Activated T-cell treated with anti-CD3 and anti-CD28 coated beads, Interleukin-2, amount 50 U/mL, for 1 hour (primary cell): ENCODE measurements around the gene TNS4.

Source experiments
- DNase-seq: peaks from one replicate; pipeline ENCODE4 v3.0.0-alpha.2; 2020

TNS4 gene

DNA sequence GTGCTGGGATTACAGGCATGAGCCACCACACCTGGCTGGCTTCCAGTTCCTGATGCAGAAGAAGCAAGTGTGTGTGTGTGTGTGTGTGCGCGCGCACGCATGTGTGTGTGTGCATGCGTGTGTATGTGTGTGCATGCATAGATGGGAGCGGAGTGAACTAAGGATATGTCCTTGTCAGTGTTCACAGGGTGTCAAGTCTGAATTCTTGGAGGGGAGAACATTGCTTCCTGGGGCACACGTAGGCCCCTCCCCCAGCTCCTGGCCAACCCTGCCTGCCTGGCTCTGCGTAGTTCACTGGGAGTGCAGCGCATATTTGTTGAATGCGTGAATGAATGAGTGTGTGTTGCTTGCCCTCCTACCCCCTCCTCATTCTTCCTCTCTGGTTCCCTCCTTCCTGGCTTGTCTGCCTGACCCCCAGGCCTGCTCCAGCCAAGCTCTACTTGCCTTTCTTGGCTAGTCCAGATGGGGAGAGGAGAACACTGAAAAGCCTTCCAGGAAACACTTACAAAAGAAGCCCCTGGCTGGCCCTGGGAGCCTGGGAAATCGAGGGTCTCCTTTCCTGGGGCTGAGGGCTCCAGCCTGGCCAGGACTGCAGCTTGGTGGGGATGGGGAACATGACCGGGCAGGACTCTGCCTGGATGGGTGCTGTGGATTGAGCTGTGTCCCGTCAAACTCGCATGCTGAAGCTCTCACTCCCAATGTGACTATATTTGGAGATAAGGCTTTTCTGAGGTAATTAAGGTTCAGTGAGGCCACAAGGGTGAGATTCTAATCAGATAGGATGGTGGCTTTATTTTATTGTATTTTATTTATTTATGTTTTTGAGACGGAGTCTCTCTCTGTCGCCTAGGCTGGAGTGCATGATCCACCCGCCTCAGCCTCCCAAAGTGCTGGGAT is 30.2 kb downstream of the TNS4 start:
- DNase-seq, result no peak

DNA sequence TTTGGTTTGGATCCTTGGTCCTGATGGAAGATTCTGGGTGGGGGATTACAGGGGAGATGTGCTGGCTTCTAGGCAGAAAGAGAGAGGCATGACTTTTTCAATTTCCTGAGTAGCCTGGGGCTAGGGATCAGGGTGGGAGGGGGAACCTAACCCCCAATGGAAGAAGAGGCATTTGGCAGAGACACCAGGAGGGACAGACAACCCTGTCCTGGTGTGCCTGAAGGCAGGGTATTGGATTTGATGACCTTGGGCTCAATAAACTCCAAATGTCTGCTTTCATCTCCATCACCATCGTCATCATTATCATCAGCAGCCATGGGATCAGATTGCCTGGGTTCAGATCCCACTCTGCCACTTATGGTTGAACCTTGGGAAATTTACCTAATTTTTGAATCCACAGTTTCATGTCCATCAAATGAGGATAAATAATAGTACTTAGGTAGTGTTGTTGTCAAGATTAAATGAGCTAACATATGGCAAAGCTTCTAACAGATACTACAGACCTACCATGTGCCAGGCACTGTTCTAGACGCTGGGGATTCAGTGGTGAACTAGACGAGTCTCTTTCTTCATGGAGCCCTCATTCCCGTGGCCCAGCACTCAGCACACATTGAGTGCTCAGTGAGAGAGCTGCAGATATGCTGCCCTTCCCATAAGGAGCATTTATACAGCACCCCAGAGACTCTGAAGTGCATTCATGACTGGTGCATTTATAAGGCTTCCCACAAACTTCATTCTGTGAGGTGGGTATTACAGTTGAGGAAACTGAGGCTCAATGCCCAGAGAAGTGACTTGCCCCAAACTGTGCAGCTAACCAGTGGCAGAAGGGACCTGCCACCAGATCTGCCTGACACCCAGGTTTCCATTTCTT is 31.4 kb downstream of the TNS4 start:
- DNase-seq, result no peak

DNA sequence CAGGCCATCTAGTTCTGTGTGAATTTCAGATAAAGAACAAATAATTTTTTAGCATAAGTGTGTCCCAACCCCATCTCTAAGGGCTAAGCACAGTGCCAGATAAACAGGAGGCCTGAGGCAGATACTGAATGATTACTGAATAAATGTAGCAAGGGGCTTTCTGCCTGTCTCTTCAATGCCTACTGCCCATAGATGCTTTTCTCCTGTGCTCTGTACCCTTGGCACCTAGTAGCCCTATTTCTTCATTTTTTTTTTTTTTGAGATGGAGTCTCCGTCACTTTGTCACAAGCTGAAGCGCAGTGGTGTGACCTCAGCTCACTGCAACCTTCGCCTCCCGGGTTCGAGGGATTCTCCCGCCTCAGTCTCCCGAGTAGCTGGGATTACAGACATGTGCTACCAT is 32.9 kb downstream of the TNS4 start:
- no peak for DNase-seq

DNA sequence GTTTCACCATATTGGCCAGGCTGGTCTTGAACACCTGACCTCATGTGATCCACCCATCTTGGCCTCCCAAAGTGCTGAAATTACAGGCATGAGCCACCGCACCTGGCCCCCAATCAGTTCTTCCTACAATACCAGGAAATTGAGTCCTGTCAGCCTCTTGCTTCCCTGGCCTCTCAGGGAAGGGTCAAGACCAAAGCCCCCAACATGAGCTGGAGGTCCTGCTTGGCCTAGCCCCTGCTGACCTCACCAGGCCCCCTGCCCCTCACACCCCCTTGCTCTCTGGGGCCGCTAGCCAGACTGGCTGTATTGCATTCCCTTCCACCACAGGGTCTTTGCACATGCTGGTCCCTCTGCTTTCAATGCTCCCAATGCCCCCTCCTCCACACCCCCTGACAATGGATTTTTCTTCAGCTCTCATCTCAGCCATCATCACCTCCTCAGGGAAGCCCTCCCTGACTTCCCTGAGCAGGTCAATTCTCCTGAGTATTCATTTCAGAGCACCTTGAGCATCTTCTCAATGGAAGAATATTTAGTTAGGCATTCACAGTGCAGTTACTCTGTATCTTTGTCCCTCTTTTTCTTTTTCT is 34.0 kb downstream of the TNS4 start:
- DNase-seq, result no peak

DNA sequence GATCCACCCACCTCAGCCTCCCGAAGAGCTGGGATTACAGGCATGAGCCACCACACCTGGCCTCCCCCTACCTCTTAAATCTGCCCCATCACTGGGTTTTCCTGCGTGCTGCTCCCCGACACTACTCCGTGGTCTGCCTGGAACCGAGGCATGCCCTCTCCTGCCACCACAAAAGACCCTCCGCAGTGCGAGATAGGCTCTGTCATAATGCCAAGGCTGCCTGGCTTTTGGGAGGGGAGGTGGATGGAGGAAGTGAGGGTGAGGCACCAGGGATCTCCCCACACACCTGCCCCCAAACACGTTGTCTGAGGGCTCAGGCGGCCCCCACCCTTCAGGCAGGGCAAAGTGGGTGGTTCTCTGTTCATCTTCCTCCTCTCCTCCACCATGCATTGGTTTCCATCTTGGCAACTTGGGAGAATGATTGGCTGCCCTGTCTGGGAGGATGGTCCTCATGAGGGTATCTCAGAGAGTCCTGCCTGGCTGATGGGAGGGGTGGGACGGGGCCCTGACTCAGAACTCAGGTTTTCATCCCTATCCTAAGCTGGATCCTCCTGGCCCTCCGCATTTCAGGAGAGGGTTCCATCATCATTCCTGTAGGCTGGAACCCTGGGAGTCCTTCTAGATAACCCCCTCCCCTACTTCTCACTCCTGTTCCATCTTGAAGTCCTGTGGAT is 35.0 kb downstream of the TNS4 start:
- DNase-seq, result no peak

DNA sequence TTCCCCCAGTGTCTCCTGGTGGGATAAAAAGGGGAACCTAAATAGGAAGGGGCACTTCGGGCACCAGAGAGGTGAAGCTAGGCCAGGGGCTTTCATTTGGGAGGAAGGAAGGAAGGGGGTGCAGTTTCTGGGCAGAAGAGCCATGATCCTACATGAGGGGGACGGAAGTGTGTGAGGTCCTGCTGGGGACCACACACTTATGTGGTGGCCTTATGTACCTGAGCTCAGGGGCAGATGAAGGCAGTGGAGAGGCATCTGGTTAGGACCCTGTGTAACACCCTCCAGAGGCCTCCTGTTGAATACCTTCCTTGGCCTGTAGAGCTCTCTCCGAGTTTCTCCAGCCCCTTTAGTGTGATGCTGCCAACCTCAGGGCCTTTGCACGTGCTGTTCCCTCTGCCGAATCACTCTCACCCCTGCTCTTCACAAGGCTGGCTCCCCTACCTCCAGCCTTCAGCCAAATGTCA is 37.0 kb downstream of the TNS4 start:
- no peak for DNase-seq

DNA sequence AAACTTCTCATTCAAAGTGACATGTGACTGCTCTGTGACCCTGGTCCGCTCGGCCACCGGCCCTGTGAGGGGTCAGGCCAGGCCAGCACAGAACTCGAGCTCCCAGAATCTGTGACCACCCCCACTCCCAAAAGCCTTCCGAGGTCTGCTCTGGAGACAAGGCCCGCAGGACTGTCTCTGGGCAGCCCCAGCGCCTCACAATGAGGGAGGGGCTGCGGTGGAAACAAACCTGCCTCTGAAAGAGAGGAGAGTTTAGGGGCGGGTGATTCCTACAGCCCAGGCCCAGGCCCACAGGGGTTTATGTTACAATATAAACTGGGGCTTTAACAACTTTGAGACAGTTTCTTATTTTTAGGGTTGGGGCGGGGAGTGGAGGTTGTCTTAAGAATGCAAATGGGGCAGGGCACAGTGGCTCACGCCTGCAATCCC is 38.3 kb downstream of the TNS4 start:
- no peak for DNase-seq

DNA sequence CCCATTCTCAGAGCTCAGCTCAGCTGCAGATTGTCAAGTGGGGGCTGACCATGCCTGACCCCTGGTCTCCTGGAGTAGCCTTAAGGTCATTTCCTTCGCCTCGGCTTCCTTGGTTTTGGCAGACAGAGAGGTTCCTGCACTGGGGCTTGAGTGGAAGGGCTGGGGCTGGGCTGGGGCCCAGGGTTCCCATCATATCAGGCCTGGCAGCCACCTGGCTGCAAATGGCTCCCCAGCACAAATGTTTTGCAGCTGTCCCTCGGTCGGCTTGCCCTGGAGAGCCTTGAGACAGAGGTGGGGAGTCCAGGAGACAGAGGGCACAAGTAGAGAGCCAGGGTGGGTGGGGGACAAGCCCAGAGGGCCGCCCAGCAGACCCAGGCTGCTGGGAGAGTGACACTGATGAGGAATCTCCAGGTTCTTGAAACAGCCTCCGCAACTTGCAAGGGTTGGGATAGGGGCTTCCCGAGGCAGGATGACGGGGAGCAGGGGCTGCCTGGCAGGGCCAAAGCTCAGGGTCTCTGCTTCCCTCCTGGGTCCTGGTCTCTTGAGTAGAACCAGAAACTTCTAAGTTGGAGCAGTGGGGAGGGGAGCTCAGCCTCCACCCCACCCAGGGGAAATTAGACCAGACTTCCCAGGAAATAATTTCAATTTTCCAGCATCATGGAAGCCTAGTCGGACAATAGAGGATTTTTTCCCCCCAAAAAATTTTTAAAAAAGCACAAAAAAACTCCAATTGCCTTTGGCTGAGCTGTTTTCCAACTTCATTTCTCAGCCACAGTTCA is 38.9 kb downstream of the TNS4 start:
- DNase-seq, result no peak

DNA sequence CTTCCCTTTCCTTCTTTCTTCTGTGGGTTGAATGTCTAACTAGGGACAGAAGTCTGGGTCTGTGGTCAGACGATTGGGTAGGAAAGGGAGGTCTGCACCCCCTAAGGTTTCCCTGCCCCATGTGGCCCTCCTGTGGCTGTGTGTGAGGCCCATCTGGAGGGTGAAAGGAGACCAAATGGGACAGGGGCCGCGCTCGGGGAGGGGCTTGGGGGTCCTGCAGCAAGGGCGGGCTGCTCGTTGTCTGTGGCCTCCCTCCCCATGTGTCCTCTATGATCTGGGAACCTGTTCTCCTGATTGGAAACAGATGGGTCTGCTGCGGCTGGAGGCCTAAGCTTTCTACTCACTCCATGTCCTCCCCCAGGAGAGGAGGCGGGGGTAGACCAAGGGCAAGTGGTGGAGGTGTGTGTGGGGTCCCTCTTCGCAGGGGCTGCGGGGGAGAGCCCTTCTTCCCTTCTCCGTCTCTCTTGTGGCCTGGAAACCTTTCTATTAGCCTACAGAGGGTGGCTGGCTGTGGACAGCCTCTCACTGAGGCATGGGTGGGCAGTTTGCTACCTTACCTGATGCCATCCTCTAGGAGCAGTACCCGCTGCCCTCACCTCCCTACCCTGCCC is 39.6 kb downstream of the TNS4 start:
- DNase-seq, result no peak

DNA sequence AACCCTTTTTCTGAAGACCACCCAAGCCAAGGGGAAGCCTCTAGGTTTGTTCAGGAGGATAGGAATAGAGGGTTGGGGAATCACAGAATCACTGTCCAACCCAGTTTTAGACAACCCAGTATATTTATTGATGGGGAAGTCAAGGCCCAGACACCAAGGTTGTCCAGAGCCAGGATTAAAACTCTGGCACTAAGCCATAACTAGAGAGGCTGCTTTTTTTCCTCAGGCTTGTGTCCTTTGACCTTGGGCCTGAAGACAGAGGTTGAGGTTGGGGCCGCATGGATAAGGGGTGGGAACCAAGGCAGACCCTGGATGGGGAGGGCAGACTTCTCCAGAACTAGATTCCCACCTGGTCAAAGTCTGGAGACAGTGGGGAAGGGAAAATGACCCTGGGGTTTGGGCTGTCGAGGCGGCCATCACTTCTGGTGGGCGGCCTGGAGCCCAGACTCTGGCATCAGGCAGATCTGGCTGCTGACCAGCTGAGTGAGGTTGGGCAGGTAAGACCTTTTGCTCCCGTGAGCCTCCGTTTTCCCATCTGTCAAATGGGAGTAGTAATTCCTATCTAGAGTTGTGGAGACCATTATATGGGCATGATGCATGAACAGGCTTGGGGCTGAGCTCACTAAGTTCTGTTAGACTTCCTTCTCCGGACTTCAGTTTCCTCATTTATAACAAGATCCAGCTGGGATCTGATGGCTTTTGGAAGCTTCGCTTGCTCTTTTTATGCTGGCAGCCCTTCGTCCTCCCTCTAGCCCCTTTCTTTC is 40.3 kb downstream of the TNS4 start:
- no peak for DNase-seq

DNA sequence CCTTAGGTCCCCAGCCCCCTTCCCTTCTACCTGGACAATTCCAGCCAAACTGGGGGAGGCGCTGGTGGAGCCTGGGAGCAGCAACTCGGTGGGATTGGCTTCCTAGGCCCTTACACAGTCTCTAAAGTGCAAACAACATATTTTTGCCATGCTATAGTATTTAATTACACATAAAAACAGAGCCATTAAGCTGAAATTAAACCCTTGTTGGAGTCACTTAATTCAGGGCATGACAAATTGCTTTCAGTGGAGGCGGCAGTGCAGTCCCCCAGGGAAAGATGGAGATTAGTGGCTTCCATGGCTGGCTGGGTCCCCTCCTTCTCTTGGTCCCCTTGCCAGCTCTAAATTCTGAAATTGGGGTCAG is 40.8 kb downstream of the TNS4 start:
- DNase-seq, result no peak

DNA sequence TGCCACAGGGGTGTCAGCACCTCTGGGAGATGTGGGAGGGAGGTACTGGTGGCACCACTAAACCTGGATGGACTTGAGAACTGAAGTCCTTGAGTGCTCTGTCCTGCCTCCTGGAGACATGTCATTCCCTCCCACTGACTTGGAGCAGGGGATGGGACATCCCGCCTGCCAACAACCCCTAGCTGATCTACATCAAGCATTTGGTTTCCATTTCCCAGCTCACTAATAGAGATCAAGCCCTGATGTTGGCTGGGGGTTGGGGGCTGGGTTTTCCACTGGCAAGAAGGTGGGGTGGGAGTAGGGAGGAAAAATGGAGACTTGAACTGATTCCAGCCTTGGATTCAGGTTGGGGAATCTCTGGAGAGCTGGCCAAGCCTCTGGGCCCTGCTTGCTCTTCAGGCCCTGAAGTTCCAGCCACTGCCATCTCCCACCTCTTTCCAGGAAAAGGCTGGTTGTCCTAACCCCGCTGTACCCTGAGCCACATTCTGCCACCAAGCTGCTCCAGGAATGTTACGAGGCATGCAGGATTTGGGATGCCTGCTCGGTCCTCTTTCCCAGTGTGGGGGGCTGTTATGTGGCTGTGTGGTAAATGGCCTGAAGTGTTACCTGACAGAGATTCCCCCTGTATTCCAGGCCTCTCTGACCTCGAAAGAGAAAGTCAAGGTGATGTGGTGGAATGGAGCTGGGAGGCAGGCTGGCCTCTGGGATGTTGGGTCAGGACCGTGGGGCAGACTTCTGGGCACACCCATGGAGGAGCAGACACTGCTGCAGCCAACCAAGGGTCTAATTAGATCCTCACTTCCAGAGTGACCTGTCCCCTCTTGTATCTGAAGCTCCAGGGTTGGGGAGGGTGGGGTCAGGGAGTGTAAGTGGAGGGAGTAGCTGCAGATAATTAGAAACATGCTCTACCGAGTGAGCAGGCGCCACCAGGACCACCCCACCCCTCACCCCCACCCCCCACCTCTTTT is 41.5 kb downstream of the TNS4 start:
- DNase-seq, result no peak

DNA sequence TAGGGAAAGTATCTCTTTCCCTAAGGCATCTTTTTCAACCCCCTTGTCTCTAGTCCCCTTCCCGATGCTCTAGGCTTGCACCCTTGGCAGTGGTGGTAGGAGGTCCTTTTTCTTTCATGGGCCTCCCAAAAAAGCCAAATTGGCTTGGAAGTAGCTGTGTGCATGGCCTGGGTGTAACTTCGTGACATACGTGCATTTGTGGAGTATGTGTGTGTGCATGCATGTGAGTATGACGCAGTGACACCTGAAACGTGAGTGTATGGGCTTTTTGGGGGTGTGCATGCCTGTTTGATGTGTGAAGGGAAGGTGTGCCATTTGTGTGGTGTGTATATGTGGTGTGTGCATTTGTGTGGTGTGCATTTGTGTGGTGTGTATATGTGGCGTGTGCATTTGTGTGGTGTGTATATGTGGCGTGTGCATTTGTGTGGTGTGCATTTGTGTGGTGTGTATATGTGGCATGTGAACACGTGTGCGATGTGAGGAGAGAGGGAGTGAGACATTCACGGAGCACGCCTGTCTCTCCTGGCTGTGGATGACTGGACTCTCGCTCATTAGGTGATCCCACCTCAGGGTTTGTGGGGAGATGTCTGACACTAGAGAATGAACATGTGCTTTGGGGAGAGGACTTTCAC is 42.5 kb downstream of the TNS4 start:
- no peak for DNase-seq

DNA sequence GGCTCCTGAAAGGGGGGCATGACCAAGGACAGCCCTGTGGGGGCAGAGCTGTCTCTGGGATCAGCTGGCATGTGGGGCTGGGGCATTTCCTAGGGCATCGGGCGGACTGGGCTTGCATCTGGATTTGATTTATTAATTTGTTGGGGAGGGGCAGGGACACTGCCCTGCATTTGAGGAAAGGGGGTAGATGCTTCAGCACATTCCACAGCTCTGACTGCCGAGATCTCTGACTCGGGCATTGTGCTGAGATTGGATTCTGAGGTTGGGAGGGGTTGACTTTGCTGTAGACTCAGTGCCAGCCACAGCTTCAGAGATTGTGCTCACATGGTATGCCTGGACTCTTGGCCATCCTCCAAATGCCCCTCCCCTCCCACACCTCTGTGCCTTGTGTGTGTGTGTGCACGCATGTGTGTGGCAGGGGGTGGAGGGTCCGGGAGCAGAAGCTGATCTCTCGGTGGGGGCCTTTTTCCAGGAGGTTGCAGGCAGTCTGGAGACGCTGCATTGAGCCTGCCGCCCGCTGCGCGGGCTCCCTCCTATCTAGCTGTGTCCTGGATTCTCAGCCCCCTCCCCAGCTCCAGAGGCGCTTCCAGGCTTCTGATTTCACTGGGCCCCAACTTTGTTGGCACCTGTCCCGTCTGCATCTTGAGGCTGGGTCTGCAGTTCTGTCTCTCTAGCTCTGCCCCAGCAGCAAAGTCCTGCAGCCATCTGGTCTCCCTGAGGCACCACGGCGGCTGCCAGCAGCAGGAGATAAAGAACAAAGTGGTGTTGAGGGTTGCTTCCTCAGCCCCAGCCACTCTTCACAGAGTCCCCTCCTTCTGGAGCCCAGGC is 43.2 kb downstream of the TNS4 start:
- DNase-seq, result no peak

DNA sequence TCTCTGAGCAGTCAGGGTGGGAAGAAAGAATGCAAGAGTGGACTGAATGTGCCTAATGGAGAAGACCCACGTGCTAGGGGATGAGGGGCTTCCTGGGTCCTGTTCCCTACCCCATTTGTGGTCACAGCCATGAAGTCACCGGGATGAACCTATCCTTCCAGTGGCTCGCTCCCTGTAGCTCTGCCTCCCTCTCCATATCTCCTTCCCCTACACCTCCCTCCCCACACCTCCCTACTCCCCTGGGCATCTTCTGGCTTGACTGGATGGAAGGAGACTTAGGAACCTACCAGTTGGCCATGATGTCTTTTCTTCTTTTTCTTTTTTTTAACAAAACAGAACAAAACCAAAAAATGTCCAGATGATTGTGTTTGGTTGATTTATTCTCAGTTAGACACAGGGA is 44.1 kb downstream of the TNS4 start:
- DNase-seq, result no peak

DNA sequence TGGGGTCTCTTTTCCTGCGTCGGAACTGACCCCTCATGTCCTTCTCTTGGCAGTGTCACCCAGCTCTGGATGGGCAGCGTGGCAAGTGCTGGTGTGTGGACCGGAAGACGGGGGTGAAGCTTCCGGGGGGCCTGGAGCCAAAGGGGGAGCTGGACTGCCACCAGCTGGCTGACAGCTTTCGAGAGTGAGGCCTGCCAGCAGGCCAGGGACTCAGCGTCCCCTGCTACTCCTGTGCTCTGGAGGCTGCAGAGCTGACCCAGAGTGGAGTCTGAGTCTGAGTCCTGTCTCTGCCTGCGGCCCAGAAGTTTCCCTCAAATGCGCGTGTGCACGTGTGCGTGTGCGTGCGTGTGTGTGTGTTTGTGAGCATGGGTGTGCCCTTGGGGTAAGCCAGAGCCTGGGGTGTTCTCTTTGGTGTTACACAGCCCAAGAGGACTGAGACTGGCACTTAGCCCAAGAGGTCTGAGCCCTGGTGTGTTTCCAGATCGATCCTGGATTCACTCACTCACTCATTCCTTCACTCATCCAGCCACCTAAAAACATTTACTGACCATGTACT is 44.9 kb downstream of the TNS4 start:
- DNase-seq, result no peak

DNA sequence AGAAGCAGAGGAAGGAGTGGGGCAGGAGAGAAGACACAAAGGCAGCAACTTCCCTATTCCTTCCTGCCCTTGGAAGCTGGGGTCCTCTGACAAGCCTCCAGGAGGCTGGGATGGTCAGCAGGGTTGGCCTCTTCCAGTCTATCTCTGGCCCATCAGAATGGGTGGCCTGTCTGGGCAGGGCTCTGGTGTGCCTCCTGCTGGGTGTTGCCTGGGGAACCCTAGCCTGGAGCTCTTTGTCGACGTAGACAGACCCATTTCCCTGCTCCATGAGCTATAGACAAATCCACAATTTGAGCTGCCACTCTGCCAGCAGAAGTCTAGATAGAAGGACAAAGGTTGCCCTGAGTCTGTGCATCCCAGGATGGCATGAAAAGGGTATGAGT is 46.8 kb downstream of the TNS4 start:
- no peak for DNase-seq
